Cardiac septum (tissue), 1 donor: Measurements from ENCODE around the gene ZNF724. TPM values are rescaled to one million over a fixed set of nuclear protein-coding genes. Genes with fewer than 3 reads are reported as not detected.
A peak's percentile ranks its signal among the peaks of the same experiment; 100 is the strongest.
"Not testable (repeated sequence)": the region's sequence is repeated elsewhere in the genome, so short reads cannot be mapped to it uniquely, and the experiment has no call there.

Source experiments
- DNase-seq: peaks from one replicate; pipeline ENCODE4 v3.0.0-alpha.2; 2020; ENCODE audit warnings: low spot score
- intact Hi-C: fragments of 100-400 bp; cut with DNase I; formaldehyde crosslinking; loops from one replicate; pipeline ENCODE4 v1.14.0; 2022
- long read RNA-seq: library from polyadenylated mRNA; unstranded; transcript quantifications from one replicate; pipeline ENCODE4 v2.0.0, GENCODE V29; 2021
- total RNA-seq: library from RNA; stranded (reverse); fragmentation: NEBNext Ultra II Directional; extraction: Animal tissue kit (Norgen Biotek cat#: 25700); gene quantifications from one replicate; pipeline ENCODE4 v1.2.1, GENCODE V29; 2021
- donor health status: DM: no; HTN: no; CAD: no.

ZNF724 gene
- 0.81 TPM for total RNA-seq
- long read RNA-seq, result 0 reads

- DNase-seq, result peak; percentile 94
- intact Hi-C loops, result no loop called here
Observed at GRCh38 chr19:23249911-23250649, at the start of gene ZNF724. Gene ZNF724, minus strand, starts transcription at chr19:23250394. Its CDS starts 152 bp downstream, at chr19:23250242.

DNA sequence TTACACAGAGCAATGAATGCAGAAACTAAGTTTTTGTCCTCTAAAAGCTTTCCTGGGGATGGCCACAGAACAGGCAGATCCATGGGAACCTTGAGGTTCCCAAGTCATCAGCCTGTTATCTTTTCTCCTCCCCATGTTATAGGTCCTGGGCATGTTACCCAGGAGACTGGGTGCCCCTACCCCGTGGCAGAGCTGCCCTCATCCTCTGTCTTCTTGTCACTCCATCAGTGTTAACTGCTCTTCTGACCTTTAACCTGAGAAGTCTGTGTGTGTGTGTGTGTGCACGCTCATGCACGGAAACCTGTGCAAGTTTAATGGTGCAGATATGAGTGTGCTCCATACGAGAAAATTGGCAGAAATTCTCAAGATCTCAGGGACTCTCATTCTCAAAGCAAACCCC lies 43.9 kb upstream of the ZNF724 start:
- intact Hi-C loops, result no loop called here
- no peak for DNase-seq

GRCh38 chr19:23289966-23290365 lies 39.8 kb upstream of the ZNF724 start:
- DNase-seq, intact Hi-C loops: not testable (repeated sequence)

- intact Hi-C loops, result no loop called here
- DNase-seq, result no peak
Observed at GRCh38 chr19:23287620-23288019, 37.4 kb upstream of the ZNF724 start.

DNA sequence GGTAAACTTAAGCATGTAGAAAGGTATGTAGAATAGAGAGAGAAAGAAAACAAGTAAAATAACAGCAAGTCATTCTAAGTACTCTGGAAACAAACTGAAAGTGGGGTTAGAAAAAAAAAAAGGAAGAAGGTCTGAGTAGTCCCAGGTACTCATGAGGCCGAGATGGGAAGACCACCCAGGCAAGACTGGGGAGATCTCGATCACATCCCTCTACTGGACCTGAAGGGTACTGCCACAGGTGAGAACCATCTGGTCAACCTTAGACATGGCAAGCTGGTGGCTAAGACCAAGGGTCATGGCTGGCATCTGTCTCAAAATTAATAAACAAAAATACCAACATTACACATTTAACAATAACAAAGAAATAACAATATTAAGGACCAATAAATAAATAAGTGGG lies 36.3 kb upstream of the ZNF724 start:
- DNase-seq, result no peak
- intact Hi-C loops, result no loop called here

DNA sequence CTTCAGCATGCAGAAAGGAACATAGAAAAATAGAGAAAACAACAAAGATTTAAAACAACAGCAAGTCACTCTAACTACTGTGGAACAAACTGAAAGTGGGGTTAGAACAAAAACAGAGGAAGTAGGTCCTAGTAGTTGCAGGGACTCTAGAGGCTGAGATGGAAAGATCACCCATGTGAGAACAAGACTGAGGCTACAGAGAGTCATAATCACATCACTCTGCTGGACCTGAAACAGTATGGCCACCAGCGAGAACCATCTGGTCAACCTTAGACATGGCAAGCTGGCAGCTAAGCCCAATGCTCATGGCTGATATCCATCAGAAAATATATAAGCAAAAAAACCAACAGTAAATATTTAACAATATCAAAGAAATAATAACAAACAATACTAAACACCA lies 35.8 kb upstream of the ZNF724 start:
- intact Hi-C loops, result no loop called here
- DNase-seq, result no peak

DNA sequence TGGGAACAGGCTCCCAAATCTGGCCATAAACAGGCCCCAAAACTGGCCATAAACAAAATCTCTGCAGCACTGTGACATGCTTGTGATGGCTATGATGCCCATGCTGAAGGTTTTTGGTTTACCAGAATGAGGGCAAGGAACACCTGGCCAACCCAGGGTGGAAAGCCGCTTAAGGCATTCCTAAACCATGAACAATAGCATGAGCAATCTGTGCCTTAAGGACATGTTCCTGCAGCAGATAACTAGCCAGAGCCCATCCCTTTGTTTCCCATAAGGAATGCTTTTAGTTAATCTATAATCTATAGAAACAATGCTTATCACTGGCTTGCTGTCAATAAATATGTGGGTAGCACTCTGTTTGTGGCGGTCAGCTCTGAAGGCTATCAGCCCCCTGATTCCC lies 35.1 kb upstream of the ZNF724 start:
- intact Hi-C loops, DNase-seq: not testable (repeated sequence)

GRCh38 chr19:23283925-23284324 lies 33.7 kb upstream of the ZNF724 start:
- DNase-seq, result no peak
- intact Hi-C loops, result no loop called here

- no peak for DNase-seq
- intact Hi-C loops, result no loop called here
Observed at GRCh38 chr19:23281663-23282276, 31.6 kb upstream of the ZNF724 start.

DNA sequence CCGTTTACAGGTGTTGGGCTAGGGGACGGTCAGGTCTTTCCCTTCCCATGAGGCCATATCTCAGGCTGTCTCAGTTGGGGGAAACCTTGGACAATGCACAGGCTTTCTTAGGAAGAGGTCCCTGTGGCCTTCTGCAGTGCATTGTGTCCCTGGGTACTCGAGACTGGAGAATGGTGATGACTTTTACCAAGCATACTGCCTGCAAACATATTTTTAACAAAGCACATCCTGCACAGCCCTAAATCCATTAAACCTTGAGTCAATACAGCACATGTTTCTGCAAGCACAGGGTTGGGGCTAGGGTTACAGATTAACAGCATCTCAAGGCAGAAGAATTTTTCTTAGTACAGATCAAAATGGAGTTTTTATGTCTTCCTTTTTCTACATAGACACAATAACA lies 27.9 kb upstream of the ZNF724 start:
- DNase-seq, intact Hi-C loops: not testable (repeated sequence)

GRCh38 chr19:23273590-23274412 lies 23.6 kb upstream of the ZNF724 start:
- intact Hi-C loops, result loop anchor here (5.0 kb wide), 1 partner anchor 118 kb away; no protein-coding TSS in a partner anchor
- peak; percentile 93 for DNase-seq

DNA sequence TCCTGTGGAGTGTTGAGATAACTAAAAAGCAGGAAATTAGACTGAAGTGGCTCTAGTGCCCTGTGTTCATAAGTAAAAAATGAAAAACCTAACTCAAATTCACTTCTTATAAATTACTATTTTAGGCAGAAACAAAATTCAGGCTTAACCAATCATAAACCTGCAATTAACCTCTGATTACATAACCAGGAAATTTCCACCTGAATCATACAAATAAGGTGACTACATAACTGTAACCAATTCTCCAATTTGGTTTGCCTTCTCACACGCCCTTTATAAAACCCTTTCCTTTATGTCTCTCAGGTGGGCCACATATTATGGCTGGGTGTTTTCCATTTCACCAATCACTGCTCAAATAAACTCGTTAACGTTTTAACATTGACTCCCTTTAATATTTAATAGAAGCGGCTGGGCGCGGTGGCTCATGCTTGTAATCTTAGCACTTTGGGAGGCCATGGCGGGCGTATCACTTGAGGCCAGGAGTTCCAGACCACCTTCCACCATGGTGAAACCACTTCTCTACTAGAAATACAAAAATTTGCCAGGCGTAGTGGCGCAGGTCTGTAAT lies 22.9 kb upstream of the ZNF724 start:
- intact Hi-C loops, result loop anchor here (5.0 kb wide), 1 partner anchor 119 kb away; no protein-coding TSS in a partner anchor
- DNase-seq, result no peak

DNA sequence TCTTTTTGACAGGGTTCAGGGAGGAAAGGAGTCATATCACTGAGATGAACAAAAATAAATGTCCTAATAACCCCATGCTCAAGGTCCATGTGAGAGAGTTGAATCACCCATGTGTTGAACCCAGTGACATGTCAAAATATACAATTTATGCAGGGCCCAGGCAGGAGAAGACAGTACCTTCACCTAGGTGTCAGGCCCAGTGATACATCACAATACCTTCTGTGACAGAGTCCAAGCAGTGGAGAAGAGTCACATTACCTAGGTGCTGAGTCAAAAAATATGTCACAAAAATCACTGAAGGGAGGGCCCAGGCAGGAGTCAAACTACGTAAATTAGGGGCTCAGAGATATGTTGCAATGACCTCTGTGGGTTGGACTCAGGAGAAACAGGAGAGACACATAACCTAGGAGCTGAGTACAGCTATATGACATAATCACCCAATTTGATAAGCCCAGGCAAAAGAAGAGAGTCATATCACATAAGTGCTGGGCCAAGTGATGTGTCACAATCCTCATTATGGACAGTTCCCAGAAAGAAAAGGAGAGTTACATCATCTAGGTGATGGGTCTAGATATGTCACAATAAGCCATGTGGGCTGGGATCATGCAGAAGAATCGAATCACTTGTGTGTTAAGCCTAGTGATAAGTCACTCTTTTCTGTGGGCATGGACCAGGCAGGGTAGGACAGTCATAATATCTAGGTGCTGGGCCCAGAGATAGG lies 13.8 kb upstream of the ZNF724 start:
- intact Hi-C loops, result no loop called here
- DNase-seq, result no peak

DNA sequence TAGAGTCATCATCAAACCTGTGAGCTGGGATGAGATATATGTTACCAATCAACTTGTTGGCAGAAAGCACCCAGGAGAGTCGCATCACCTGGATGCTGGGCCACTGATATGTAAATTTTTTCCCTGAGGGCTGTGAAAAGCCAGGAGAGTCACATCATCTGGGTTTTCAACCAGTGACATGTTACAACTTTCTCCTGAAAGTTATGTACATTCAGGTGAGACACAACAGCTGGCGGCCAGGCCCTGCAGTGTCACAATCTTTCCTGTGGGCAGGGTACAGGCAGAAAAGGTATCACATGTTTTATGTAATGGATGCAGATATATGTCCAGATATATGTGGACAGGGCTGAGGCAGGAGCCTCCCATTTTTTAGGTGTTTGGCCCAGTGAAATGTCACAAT lies 13.2 kb upstream of the ZNF724 start:
- intact Hi-C loops, result no loop called here
- no peak for DNase-seq

- intact Hi-C loops, result no loop called here
- DNase-seq, result no peak
Observed at GRCh38 chr19:23262920-23263319, 12.7 kb upstream of the ZNF724 start.

GRCh38 chr19:23261496-23262020 lies 11.4 kb upstream of the ZNF724 start:
- no peak for DNase-seq
- intact Hi-C loops, result no loop called here

GRCh38 chr19:23260956-23261355 lies 10.8 kb upstream of the ZNF724 start:
- intact Hi-C loops, result no loop called here
- no peak for DNase-seq

- intact Hi-C loops, result no loop called here
- no peak for DNase-seq
Observed at GRCh38 chr19:23259961-23260360, 9.8 kb upstream of the ZNF724 start.

DNA sequence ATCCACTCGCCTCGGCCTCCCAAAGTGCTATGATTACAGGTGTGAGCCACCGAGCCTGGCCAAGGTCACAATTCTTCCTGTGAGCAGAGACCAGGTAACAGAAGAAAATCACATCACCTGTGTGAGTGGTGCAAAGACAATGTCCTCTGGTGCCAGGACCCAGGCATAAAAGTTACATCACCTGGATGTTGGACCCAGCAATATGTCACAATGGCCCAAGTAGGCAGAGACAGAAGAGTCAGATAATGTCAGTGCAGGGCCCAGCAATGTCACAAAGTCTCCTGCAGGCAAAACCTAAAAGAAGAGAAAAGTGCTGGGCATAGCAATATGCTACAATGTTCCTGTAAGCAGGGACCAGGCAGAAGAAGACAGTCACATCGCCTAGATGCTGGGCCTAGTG lies 5.5 kb upstream of the ZNF724 start:
- no peak for DNase-seq
- intact Hi-C loops, result no loop called here
